OCI-LY1 (cell line): Measurements from ENCODE around the gene MUC12.

Experiments used
- H2AFZ ChIP-seq: fragments of 200-600 bp; sonication (generic), shearing (Covaris generic); 2 replicates; pipeline ENCODE4 v1.6.0; 2014; ENCODE audit warnings: antibody characterized with exemption, mild to moderate bottlenecking, low read length
- H3F3A ChIP-seq: fragments of 200-600 bp; sonication (generic), shearing (Covaris generic); 2 replicates; pipeline ENCODE4 v1.6.0; 2014; ENCODE audit warnings: mild to moderate bottlenecking, antibody characterized with exemption, low read length, moderate library complexity; ENCODE audit not compliant: insufficient read depth
- H3K27ac ChIP-seq: fragments of 200-600 bp; sonication (generic); 2 replicates; pipeline ENCODE4 v1.5.1; 2014; ENCODE audit warnings: low read length, mixed run types, mild to moderate bottlenecking, low read depth; ENCODE audit not compliant: poor library complexity, severe bottlenecking
- H3K27me3 ChIP-seq: fragments of 200-600 bp; sonication (generic); 2 replicates; pipeline ENCODE4 v1.6.0; 2014; ENCODE audit warnings: antibody characterized with exemption, mild to moderate bottlenecking, low read length, moderate library complexity; ENCODE audit not compliant: insufficient read depth
- H3K36me3 ChIP-seq: fragments of 200-600 bp; sonication (generic); 2 replicates; pipeline ENCODE4 v1.6.1; 2014; ENCODE audit warnings: mild to moderate bottlenecking, antibody characterized with exemption, low read length, moderate library complexity, mixed read lengths; ENCODE audit not compliant: insufficient read depth
- H3K4me1 ChIP-seq: fragments of 200-600 bp; sonication (generic); 2 replicates; pipeline ENCODE4 v1.5.1; 2014; ENCODE audit warnings: mild to moderate bottlenecking, low read length, moderate library complexity; ENCODE audit not compliant: insufficient read depth, severe bottlenecking
- H3K4me2 ChIP-seq: fragments of 200-600 bp; sonication (generic), shearing (Covaris generic); 2 replicates; pipeline ENCODE4 v1.6.1; 2014; ENCODE audit warnings: low read length
- H3K4me3 ChIP-seq: fragments of 200-600 bp; sonication (generic); 2 replicates; pipeline ENCODE4 v1.5.1; 2014; ENCODE audit warnings: low read length, low read depth, mild to moderate bottlenecking, mixed read lengths; ENCODE audit not compliant: poor library complexity, severe bottlenecking
- H3K79me2 ChIP-seq: fragments of 200-600 bp; shearing (Covaris generic); 2 replicates; pipeline ENCODE4 v1.6.1; 2016; ENCODE audit warnings: mixed run types, low read length, mixed read lengths; ENCODE audit not compliant: insufficient read depth
- H3K9ac ChIP-seq: fragments of 200-600 bp; sonication (generic), shearing (Covaris generic); 2 replicates; pipeline ENCODE4 v1.6.1; 2014; ENCODE audit warnings: mild to moderate bottlenecking, low read length, mixed read lengths
- H3K9me2 ChIP-seq: fragments of 200-600 bp; sonication (generic), shearing (Covaris generic); 2 replicates; pipeline ENCODE4 v1.6.1; 2014; ENCODE audit warnings: low read depth, mild to moderate bottlenecking, low read length, mixed read lengths
- H3K9me3 ChIP-seq: fragments of 200-600 bp; shearing (Covaris generic); 2 replicates; pipeline ENCODE4 v1.6.1; 2014; ENCODE audit warnings: low read length, mixed read lengths
- H4K20me1 ChIP-seq: fragments of 200-600 bp; sonication (generic), shearing (Covaris generic); 2 replicates; pipeline ENCODE4 v1.6.0; 2016; ENCODE audit warnings: mild to moderate bottlenecking, low read length; ENCODE audit not compliant: insufficient read depth
- CTCF ChIP-seq: fragments of 200-600 bp; sonication (generic), shearing (Covaris generic); IDR thresholded peaks from 2 replicates; pipeline ENCODE4 v1.5.1; 2017; ENCODE audit warnings: mild to moderate bottlenecking, antibody characterized with exemption, low read length, moderate library complexity, mixed read lengths
- EZH2 ChIP-seq: fragments of 200-600 bp; sonication (generic), shearing (Covaris generic); IDR thresholded peaks from 2 replicates; pipeline ENCODE4 v1.8.0; 2017; ENCODE audit warnings: borderline replicate concordance, mixed run types, mild to moderate bottlenecking, antibody characterized with exemption, low read length, moderate library complexity, mixed read lengths

The MUC12 gene

GRCh38 chr7:100963874-100964273 is 5.5 kb upstream of the MUC12 start:
- peaks cover 7% of the 10 kb centered on the region; the same call in 1 of the 2 replicates for H3K27me3 ChIP-seq

GRCh38 chr7:100964630-100965029 is 4.7 kb upstream of the MUC12 start:
- Histone ChIP-seq H2AFZ (no peak overlapping the region), H3F3A (no peaks in the 10 kb centered on the region), H4K20me1 (no peaks in the 10 kb centered on the region), H3K27me3 (peaks cover 7% of the 10 kb centered on the region; the same call in 1 of the 2 replicates), H3K4me1 (no peaks in the 10 kb centered on the region), H3K4me2 (no peak overlapping the region), H3K4me3 (no peak overlapping the region), H3K27ac (no peak overlapping the region), H3K9me2 (no peaks in the 10 kb centered on the region), H3K9me3 (no peaks in the 10 kb centered on the region), H3K9ac (no peak overlapping the region), H3K36me3 (no peaks in the 10 kb centered on the region), H3K79me2 (no peaks in the 10 kb centered on the region)
- TF ChIP-seq CTCF (no peak), EZH2 (no peak)

More at GRCh38 chr7:100963874-100964273, 5.5 kb upstream of the MUC12 start:
- Histone ChIP-seq H3K9ac (no peak overlapping the region), H3K36me3 (no peaks in the 10 kb centered on the region), H3K9me2 (no peaks in the 10 kb centered on the region), H3K79me2 (no peaks in the 10 kb centered on the region), H3F3A (no peaks in the 10 kb centered on the region), H3K27ac (no peak overlapping the region), H2AFZ (no peak overlapping the region), H3K4me2 (no peak overlapping the region), H4K20me1 (no peaks in the 10 kb centered on the region), H3K4me1 (no peaks in the 10 kb centered on the region), H3K4me3 (no peak overlapping the region), H3K9me3 (no peaks in the 10 kb centered on the region)
- TF ChIP-seq CTCF (no peak), EZH2 (no peak)

GRCh38 chr7:100965045-100965722 is 4.2 kb upstream of the MUC12 start:
- Histone ChIP-seq H3K27ac (no peak overlapping the region), H3F3A (no peaks in the 10 kb centered on the region), H3K36me3 (no peaks in the 10 kb centered on the region), H3K9ac (no peak overlapping the region), H2AFZ (no peak overlapping the region), H4K20me1 (no peaks in the 10 kb centered on the region), H3K27me3 (peaks cover 7% of the 10 kb centered on the region; the same call in 1 of the 2 replicates), H3K9me2 (no peaks in the 10 kb centered on the region), H3K4me3 (no peak overlapping the region), H3K4me2 (no peak overlapping the region), H3K9me3 (no peaks in the 10 kb centered on the region), H3K79me2 (no peaks in the 10 kb centered on the region), H3K4me1 (no peaks in the 10 kb centered on the region)
- no peak for TF ChIP-seq CTCF
- TF ChIP-seq EZH2: no peak
